H1 (cell line): Measurements from ENCODE around the gene KCNQ2. TPM values are rescaled to one million over a fixed set of nuclear protein-coding genes. Genes with fewer than 3 reads are reported as not detected.

Experiments used
- CTCF ChIA-PET: fragments of 300-600 bp; sonication (Branson Sonifier 250); formaldehyde crosslinking; loops from one replicate; lab custom pipeline; 2021; ENCODE audit not compliant: partially characterized antibody; lab: Charles Lee
- POLR2A ChIA-PET: fragments of 300-600 bp; sonication (Branson Sonifier 250); formaldehyde crosslinking; loops from one replicate; lab custom pipeline; 2021; ENCODE audit warnings: inconsistent platforms; ENCODE audit not compliant: partially characterized antibody; lab: Charles Lee
- DNase-seq, 2 experiments: peaks; one replicate each; pipeline versions ENCODE4 v3.0.0 to v3.0.0-alpha.2; 2010 to 2022; ENCODE audit warnings: low spot score in 2 of 2, low read depth in 1 of 2, mixed read lengths in 1 of 2
- FAIRE-seq: peaks from 2 replicates; lab custom pipeline; 2011; peaks lifted over from hg19 to GRCh38; lab: Jason Lieb, UNC
- H2AFZ ChIP-seq: 2 replicates; pipeline ENCODE4 v1.8.1; 2012; ENCODE audit warnings: low read length, inconsistent platforms
- H2AK5ac ChIP-seq: 2 replicates; pipeline ENCODE4 v1.6.1; 2013; ENCODE audit warnings: low read depth, low read length
- H2BK120ac ChIP-seq: replicated peaks from 2 replicates; pipeline ENCODE3; 2013; ENCODE audit warnings: low read depth, low read length, inconsistent platforms
- H2BK12ac ChIP-seq: 2 replicates; pipeline ENCODE4 v1.6.1; 2013; ENCODE audit warnings: low read depth, low read length
- H2BK15ac ChIP-seq: 2 replicates; pipeline ENCODE4 v1.6.1; 2013; ENCODE audit warnings: low read length
- H2BK20ac ChIP-seq: 2 replicates; pipeline ENCODE4 v1.6.1; 2013; ENCODE audit warnings: low read length
- H2BK5ac ChIP-seq: 2 replicates; pipeline ENCODE4 v1.6.1; 2013; ENCODE audit warnings: low read depth, low read length
- H3K14ac ChIP-seq: 2 replicates; pipeline ENCODE4 v1.6.1; 2013; ENCODE audit warnings: inconsistent platforms; ENCODE audit not compliant: insufficient read length
- H3K18ac ChIP-seq: 2 replicates; pipeline ENCODE4 v1.6.1; 2013; ENCODE audit warnings: low read length; ENCODE audit errors: extremely low read depth
- H3K23ac ChIP-seq: 2 replicates; pipeline ENCODE4 v1.6.1; 2013; ENCODE audit warnings: inconsistent platforms; ENCODE audit not compliant: insufficient read length
- H3K23me2 ChIP-seq: 2 replicates; pipeline ENCODE4 v1.6.1; 2013; ENCODE audit warnings: low read depth, low read length
- H3K27ac ChIP-seq: 2 replicates; pipeline ENCODE4 v1.6.1; 2011; ENCODE audit warnings: low read depth, low read length, inconsistent platforms
- H3K27me3 ChIP-seq, 4 experiments: replicated peaks in 1 of 4; 1 replicate in 1 of 4; 2 replicates in 3 of 4; pipeline versions ENCODE4 v1.6.1 to v1.8.1; 2011 to 2013; ENCODE audit warnings: low read length in 3 of 4, mild to moderate bottlenecking in 3 of 4, inconsistent platforms in 2 of 4, mixed read lengths in 2 of 4, moderate library complexity in 1 of 4; ENCODE audit not compliant: control insufficient read depth in 3 of 4, insufficient read depth in 3 of 4; ENCODE audit errors: extremely low read depth in 1 of 4
- H3K36me3 ChIP-seq, 4 experiments: 2 replicates each; pipeline versions ENCODE4 v1.6.1 to v1.8.1; 2011 to 2013; ENCODE audit warnings: mild to moderate bottlenecking in 4 of 4, low read length in 3 of 4, moderate library complexity in 2 of 4, control low read depth in 1 of 4, inconsistent platforms in 1 of 4; ENCODE audit not compliant: insufficient read depth in 4 of 4, control insufficient read depth in 2 of 4
- H3K4ac ChIP-seq: replicated peaks from 2 replicates; pipeline ENCODE3; 2013; ENCODE audit warnings: low read length, low read depth, mixed read lengths, inconsistent platforms; ENCODE audit not compliant: insufficient read length
- H3K4me1 ChIP-seq, 4 experiments: replicated peaks in 1 of 4; 1 replicate in 1 of 4; 2 replicates in 3 of 4; pipeline versions ENCODE4 v1.6.1 to v1.8.1; 2011 to 2013; ENCODE audit warnings: low read length in 3 of 4, inconsistent platforms in 2 of 4, mixed read lengths in 1 of 4; ENCODE audit not compliant: insufficient read depth in 4 of 4, control insufficient read depth in 3 of 4
- H3K4me2 ChIP-seq, 2 experiments: 2 replicates each; pipeline versions ENCODE4 v1.6.1 to v1.8.1; 2011 to 2013; ENCODE audit warnings: low read depth in 2 of 2, low read length in 2 of 2, control low read depth in 1 of 2, inconsistent platforms in 1 of 2, mild to moderate bottlenecking in 1 of 2; ENCODE audit not compliant: insufficient read depth in 1 of 2
- H3K4me3 ChIP-seq, 4 experiments: fragments of 200-600, 300-600 bp in 1 of 4; sonication (generic), shearing (Covaris generic), sonication (Bioruptor Twin) in 1 of 4; 2 replicates each; pipeline versions ENCODE4 v1.5.1 to v1.8.1; 2011 to 2016; ENCODE audit warnings: low read length in 4 of 4, low read depth in 3 of 4, control low read depth in 2 of 4, inconsistent platforms in 2 of 4, mild to moderate bottlenecking in 2 of 4, mixed read lengths in 1 of 4, moderate library complexity in 1 of 4; ENCODE audit not compliant: insufficient read depth in 2 of 4; ENCODE audit errors: extremely low read depth in 1 of 4
- H3K56ac ChIP-seq: replicated peaks from 2 replicates; pipeline ENCODE3; 2013; ENCODE audit warnings: low read depth, mild to moderate bottlenecking, mixed read lengths, low read length, inconsistent platforms; ENCODE audit not compliant: insufficient read length
- H3K79me1 ChIP-seq: 2 replicates; pipeline ENCODE4 v1.6.1; 2013; ENCODE audit warnings: low read depth, low read length, control low read depth
- H3K79me2 ChIP-seq, 2 experiments: 2 replicates each; pipeline versions ENCODE4 v1.6.1 to v1.8.1; 2012 to 2013; ENCODE audit warnings: low read length in 2 of 2, mild to moderate bottlenecking in 2 of 2, inconsistent platforms in 1 of 2; ENCODE audit not compliant: insufficient read depth in 2 of 2, control insufficient read depth in 1 of 2
- H3K9ac ChIP-seq, 4 experiments: replicated peaks in 1 of 4; 1 replicate in 1 of 4; 2 replicates in 3 of 4; pipeline versions ENCODE4 v1.6.1 to v1.8.1; 2011 to 2013; ENCODE audit warnings: low read depth in 3 of 4, low read length in 3 of 4, control low read depth in 2 of 4, mild to moderate bottlenecking in 2 of 4, moderate library complexity in 2 of 4, inconsistent platforms in 1 of 4; ENCODE audit errors: extremely low read depth in 1 of 4
- H3K9me3 ChIP-seq, 2 experiments: 2 replicates each; pipeline versions ENCODE4 v1.6.1 to v1.8.1; 2012 to 2013; ENCODE audit warnings: mild to moderate bottlenecking in 2 of 2, moderate library complexity in 2 of 2, control low read depth in 1 of 2, inconsistent platforms in 1 of 2, low read depth in 1 of 2, low read length in 1 of 2, mixed read lengths in 1 of 2; ENCODE audit not compliant: insufficient read depth in 2 of 2
- H4K20me1 ChIP-seq, 2 experiments: replicated peaks in 1 of 2; 2 replicates each; pipeline versions ENCODE3 to v1.8.1; 2011 to 2013; ENCODE audit warnings: inconsistent platforms in 2 of 2, low read length in 2 of 2, mild to moderate bottlenecking in 1 of 2; ENCODE audit not compliant: insufficient read depth in 2 of 2, control insufficient read depth in 1 of 2
- H4K5ac ChIP-seq: 2 replicates; pipeline ENCODE4 v1.6.1; 2013; ENCODE audit warnings: low read length, low read depth, mixed read lengths, inconsistent platforms; ENCODE audit not compliant: insufficient read length
- H4K8ac ChIP-seq: 2 replicates; pipeline ENCODE4 v1.8.0; 2013; ENCODE audit warnings: mild to moderate bottlenecking, moderate library complexity, low read length, inconsistent platforms; ENCODE audit not compliant: insufficient read depth; ENCODE audit errors: extremely low read depth
- H4K91ac ChIP-seq: replicated peaks from 2 replicates; pipeline ENCODE3; 2013; ENCODE audit warnings: low read length, mixed read lengths, inconsistent platforms; ENCODE audit not compliant: insufficient read length
- ASH2L ChIP-seq: fragments of 200-600, 300-600 bp; sonication (generic); IDR thresholded peaks from one replicate; pipeline ENCODE4 v1.7.1; 2017; ENCODE audit warnings: low read length
- ATF2 ChIP-seq: IDR thresholded peaks from 2 replicates; pipeline ENCODE4 v1.6.1; 2012; ENCODE audit warnings: low read length, inconsistent platforms
- CBX5 ChIP-seq: fragments of 300-800, 300-1000 bp; sonication (generic); IDR thresholded peaks from 2 replicates; pipeline ENCODE4 v1.7.1; 2016; ENCODE audit warnings: antibody characterized with exemption, low read length, low read depth
- GABPA ChIP-seq: IDR thresholded peaks from 2 replicates; pipeline ENCODE4 v1.6.1; 2011; ENCODE audit warnings: mild to moderate bottlenecking, low read length, moderate library complexity, borderline replicate concordance; ENCODE audit not compliant: insufficient read depth
- MAX ChIP-seq: IDR thresholded peaks from 2 replicates; pipeline ENCODE4 v1.6.1; 2012; ENCODE audit warnings: inconsistent platforms
- RXRA ChIP-seq: IDR thresholded peaks from 2 replicates; pipeline ENCODE4 v1.6.1; 2011; ENCODE audit warnings: low read depth, mild to moderate bottlenecking, low read length, moderate library complexity; ENCODE audit not compliant: insufficient read depth
- TBP ChIP-seq: IDR thresholded peaks from 2 replicates; pipeline ENCODE4 v1.6.1; 2011; ENCODE audit warnings: low read depth, low read length, improper control_type of control experiment
- WGBS, 2 experiments: shearing (Covaris generic) in 1 of 2; methylation state at CpG; one replicate each; pipeline versions ENCODE4 v1.1.6 to v1.1.7; 2013 to 2015; ENCODE audit warnings: low lambda C conversion rate in 2 of 2, mixed read lengths in 2 of 2, inconsistent platforms in 1 of 2, low coverage in 1 of 2, missing lambda C conversion rate in 1 of 2; ENCODE audit not compliant: insufficient replicate concordance in 2 of 2, insufficient coverage in 1 of 2, insufficient read length in 1 of 2; ENCODE audit errors: extremely low coverage in 1 of 2, missing lambda C conversion rate in 1 of 2; 5-methylcytosine and 5-hydroxymethylcytosine counted together
- polyA plus RNA-seq, 7 experiments: library from polyadenylated mRNA; depleted of rRNA in 3 of 7; stranded (reverse) in 5 of 7; unstranded in 2 of 7; fragments of >200 nt in 5 of 7; fragments of 200-250 nt in 2 of 7; gene quantifications; 1 replicate in 5 of 7; 2 replicates in 1 of 7; 4 replicates in 1 of 7; pipeline versions ENCODE4 v1.2.1 to v1.2.3, GENCODE V29; 2011 to 2013; ENCODE audit warnings: missing spikeins in 2 of 7, mixed read lengths in 2 of 7
- total RNA-seq: library from RNA; stranded (reverse); fragmentation: NEBNext Ultra II Directional; extraction: Animal tissue kit (Norgen Biotek cat#: 25700); gene quantifications from 2 replicates; pipeline ENCODE4 v1.2.1, GENCODE V29; 2021

Gene KCNQ2
- total and polyA plus RNA-seq, 2 of the 8 experiments (the other 6 are each of a cell fraction or from before 2014, with no cell fraction given) = 82.6 to 243 TPM

- Histone ChIP-seq H3K79me1 (no peaks in the 10 kb centered on the region), H3K4ac (peak overlapping the region; percentile 99), H4K91ac (peak overlapping the region; percentile 98), H4K5ac (peak overlapping the region; percentile 50), H3K9ac (no peak overlapping the region), H3K27ac (no peak overlapping the region), H2BK15ac (peak overlapping the region; percentile 97; the same call in 1 of the 2 replicates), H4K8ac (peak overlapping the region; percentile 71), H3K23ac (no peak overlapping the region), H3K18ac (peak overlapping the region; percentile 96), H3K4me1 (peaks cover 0 to 19% (median 18%) of the 10 kb centered on the region in 4 experiments; a peak in 6 of 7 replicates), H3K79me2 (no peaks in the 10 kb centered on the region), H2AK5ac (peak overlapping the region; percentile 88; the same call in 1 of the 2 replicates), H3K4me2 (peak overlapping the region; percentile 26 to 43), H3K56ac (peak overlapping the region; percentile 18), H3K9me3 (peaks cover 16 to 22% of the 10 kb centered on the region in 2 experiments; a peak in 3 of 4 replicates), H3K23me2 (no peaks in the 10 kb centered on the region), H3K36me3 (0 out of 8 replicates have a peak, but pooled peaks cover 0 to 2% (median 0%) of the 10 kb centered on the region in 4 experiments), H3K14ac (no peak overlapping the region), H3K27me3 (peaks cover 0 to 3% (median 0%) of the 10 kb centered on the region in 4 experiments; a peak in 1 of 7 replicates), H2BK120ac (peak overlapping the region; percentile 97), H2AFZ (no peak overlapping the region), H4K20me1 (no peaks in the 10 kb centered on the region), H2BK20ac (peak overlapping the region; percentile 90; the same call in 1 of the 2 replicates), H2BK5ac (peak overlapping the region; percentile 88; the same call in 1 of the 2 replicates), H3K4me3 (peak overlapping the region in 1 of 4 experiments; percentile 12; a peak in 3 of 8 replicates), H2BK12ac (peak overlapping the region; percentile 97; the same call in 1 of the 2 replicates)
- FAIRE-seq (peak; percentile 83), DNase-seq (peak in 1 of 2 experiments; percentile 41)
- CTCF ChIA-PET = interaction anchor here (1.2 to 6.3 kb wide), 4 partner anchors 8 to 103 kb away, joined by 3 to 67 read pairs (median 4); no protein-coding TSS in a partner anchor
- WGBS, 2 experiments = 30% methylated on average over 28 of the region's 32 CpGs; no CpG with 5 or more reads in 1 of the 2 experiments
- POLR2A ChIA-PET = interaction anchor here (0.9 to 2.1 kb wide), 4 partner anchors 8 to 85 kb away, joined by 3 to 7 read pairs (median 4); partner anchors contain the start of gene CHRNA4
- no peak for TF ChIP-seq RXRA
- 0 out of 2 replicates have a peak, but pooled peaks have one; percentile 15 for TF ChIP-seq MAX
- peak; percentile 23; the same call in 1 of the 2 replicates for TF ChIP-seq TBP
- no peak for TF ChIP-seq CBX5
- TF ChIP-seq GABPA = 0 out of 2 replicates have a peak, but pooled peaks have one; percentile 27
- TF ChIP-seq ASH2L = peak; percentile 49
- TF ChIP-seq ATF2 = no peak
Measured at GRCh38 chr20:63394069-63394919, 78.2 kb downstream of the KCNQ2 start.
